ENCODE measurements around the gene FFAR1.

Gene FFAR1

DNA sequence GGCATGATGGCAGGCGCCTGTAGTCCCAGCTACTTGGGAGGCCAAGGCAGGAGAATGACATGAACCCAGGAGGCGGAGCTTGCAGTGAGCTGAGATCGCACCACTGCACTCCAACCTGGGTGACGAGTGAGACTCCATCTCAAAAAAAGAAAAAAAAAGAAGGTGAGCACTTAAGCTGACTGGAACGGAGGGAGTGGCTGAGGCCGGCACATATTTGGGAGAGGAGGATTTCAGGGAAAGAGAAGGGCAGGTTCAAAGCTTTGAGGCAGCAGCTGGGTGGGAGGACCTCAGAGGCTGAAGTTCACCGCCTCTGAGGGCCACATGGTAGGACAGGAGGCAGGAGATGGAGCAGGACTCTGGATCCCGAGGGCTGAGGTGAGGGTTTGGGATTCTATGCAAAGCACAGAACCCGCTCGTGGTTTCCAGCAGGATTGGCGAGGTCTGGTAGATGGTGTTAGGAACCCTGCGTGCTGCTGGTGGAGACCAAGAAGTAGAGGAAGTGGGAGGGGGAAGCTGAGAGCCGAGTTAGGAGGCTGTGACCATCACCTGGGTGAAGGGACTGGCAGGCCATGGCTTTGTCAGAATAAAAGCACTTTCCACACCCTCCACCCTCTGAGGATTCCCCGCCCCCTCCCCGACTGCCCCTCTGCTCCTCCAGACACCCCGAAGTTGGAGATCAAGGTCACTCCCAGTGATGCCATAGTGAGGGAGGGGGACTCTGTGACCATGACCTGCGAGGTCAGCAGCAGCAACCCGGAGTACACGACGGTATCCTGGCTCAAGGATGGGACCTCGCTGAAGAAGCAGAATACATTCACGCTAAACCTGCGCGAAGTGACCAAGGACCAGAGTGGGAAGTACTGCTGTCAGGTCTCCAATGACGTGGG lies 10.4 kb upstream of the FFAR1 start:
- no peak for DNase-seq (ENCODE audit: low read depth, low spot score)
- ChIA-PET POLR2A (no interaction called here), CTCF (interaction anchor here (0.9 to 1.0 kb wide), 2 partner anchors 16 to 158 kb away, joined by 3 to 4 read pairs; no protein-coding TSS in a partner anchor)
- TF ChIP-seq, protein P1, sequence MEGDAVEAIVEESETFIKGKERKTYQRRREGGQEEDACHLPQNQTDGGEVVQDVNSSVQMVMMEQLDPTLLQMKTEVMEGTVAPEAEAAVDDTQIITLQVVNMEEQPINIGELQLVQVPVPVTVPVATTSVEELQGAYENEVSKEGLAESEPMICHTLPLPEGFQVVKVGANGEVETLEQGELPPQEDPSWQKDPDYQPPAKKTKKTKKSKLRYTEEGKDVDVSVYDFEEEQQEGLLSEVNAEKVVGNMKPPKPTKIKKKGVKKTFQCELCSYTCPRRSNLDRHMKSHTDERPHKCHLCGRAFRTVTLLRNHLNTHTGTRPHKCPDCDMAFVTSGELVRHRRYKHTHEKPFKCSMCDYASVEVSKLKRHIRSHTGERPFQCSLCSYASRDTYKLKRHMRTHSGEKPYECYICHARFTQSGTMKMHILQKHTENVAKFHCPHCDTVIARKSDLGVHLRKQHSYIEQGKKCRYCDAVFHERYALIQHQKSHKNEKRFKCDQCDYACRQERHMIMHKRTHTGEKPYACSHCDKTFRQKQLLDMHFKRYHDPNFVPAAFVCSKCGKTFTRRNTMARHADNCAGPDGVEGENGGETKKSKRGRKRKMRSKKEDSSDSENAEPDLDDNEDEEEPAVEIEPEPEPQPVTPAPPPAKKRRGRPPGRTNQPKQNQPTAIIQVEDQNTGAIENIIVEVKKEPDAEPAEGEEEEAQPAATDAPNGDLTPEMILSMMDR (IDR thresholded peaks at IDR 0.05; ENCODE audit: insufficient read depth, low read length, missing control alignments), result no peak
- H3K4me3 ChIP-seq (ENCODE audit: low read depth, low read length), result no peak overlapping the region

DNA sequence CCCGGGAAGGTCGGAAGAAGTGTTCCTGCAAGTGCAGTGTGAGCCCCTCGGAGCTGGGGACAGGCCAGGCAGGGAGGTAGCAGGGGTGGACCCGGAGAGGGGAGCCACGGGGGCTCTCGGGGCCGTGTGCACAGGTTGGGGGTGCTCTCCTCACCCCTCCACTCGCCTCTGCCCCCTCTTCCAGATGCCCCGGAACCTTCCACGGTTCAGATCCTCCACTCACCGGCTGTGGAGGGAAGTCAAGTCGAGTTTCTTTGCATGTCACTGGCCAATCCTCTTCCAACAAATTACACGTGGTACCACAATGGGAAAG lies 9.8 kb upstream of the FFAR1 start:
- TF ChIP-seq, protein P1 (IDR thresholded peaks at IDR 0.05; ENCODE audit: insufficient read depth, low read length, missing control alignments), result no peak
- ChIA-PET CTCF (interaction anchor here (0.9 to 1.0 kb wide), 2 partner anchors 15 to 157 kb away, joined by 3 to 4 read pairs; no protein-coding TSS in a partner anchor), POLR2A (no interaction called here)
- DNase-seq (ENCODE audit: low read depth, low spot score), result no peak
- H3K4me3 ChIP-seq (ENCODE audit: low read depth, low read length), result no peak overlapping the region

DNA sequence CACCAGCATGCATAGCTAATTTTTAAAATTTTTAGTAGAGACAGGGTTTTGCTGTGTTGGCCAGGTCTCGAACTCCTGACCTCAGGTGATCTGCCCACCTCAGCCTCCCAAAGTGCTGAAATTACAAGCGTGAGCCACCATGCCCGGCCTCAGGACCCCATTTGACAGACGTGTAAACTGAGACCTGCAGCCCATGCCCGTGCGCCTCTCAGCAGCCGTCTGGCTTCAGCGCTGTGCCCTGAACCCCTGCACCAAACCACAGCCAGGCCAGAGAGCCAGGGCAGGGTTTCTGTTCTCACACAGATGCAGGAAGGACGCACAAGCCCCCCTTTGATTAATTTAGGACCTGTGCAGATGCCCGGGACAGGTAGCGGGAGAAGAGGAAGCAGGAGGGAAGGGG lies 7.3 kb upstream of the FFAR1 start:
- H3K4me3 ChIP-seq (ENCODE audit: low read depth, low read length), result no peak overlapping the region
- DNase-seq (ENCODE audit: low read depth, low spot score), result no peak
- CTCF ChIA-PET, result no interaction called here
- POLR2A ChIA-PET, result no interaction called here
- TF ChIP-seq, protein P1 (IDR thresholded peaks at IDR 0.05; ENCODE audit: insufficient read depth, low read length, missing control alignments), result no peak

DNA sequence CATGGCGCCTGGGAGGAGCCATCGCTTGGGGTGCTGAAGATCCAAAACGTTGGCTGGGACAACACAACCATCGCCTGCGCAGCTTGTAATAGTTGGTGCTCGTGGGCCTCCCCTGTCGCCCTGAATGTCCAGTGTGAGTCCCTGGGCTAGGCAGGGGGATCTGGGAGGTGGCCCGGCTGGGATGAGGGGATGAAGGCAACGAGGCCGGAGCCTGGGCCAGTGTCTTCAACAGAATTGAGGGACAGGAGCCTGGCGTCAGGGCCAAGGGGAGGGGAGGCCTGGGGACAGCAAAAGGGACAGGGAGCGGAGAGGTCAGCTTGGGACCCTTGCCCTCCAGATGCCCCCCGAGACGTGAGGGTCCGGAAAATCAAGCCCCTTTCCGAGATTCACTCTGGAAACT lies 6.7 kb upstream of the FFAR1 start:
- TF ChIP-seq, protein P1 (IDR thresholded peaks at IDR 0.05; ENCODE audit: insufficient read depth, low read length, missing control alignments), result no peak
- no peak for DNase-seq (ENCODE audit: low read depth, low spot score)
- POLR2A ChIA-PET, result no interaction called here
- no peak overlapping the region for H3K4me3 ChIP-seq (ENCODE audit: low read depth, low read length)
- CTCF ChIA-PET, result no interaction called here

DNA sequence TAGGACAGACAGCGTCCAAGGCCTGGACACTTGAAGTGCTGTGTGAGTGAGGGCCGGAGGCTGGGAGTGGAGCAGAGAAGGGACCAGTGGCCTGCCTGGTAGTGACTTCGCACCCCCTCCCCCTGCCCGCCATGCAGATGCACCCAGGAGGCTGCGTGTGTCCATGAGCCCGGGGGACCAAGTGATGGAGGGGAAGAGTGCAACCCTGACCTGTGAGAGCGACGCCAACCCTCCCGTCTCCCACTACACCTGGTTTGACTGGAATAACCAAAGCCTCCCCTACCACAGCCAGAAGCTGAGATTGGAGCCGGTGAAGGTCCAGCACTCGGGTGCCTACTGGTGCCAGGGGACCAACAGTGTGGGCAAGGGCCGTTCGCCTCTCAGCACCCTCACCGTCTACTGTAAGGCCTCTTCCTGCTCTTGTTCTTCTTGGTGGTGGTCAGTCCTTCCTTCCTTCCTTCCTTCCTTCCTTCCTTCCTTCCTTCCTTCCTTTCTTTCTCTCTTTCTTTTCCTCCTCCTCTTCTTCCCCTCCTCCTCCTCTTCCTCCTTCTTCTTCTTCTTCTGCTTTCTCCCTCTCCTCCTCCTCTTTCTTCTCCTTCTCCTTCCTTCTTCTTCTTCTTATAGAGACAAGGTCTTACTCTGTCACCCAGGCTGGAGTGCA lies 6.0 kb upstream of the FFAR1 start:
- POLR2A ChIA-PET, result no interaction called here
- TF ChIP-seq, protein P1 (IDR thresholded peaks at IDR 0.05; ENCODE audit: insufficient read depth, low read length, missing control alignments), result no peak
- H3K4me3 ChIP-seq (ENCODE audit: low read depth, low read length), result no peak overlapping the region
- CTCF ChIA-PET, result no interaction called here
- DNase-seq (ENCODE audit: low read depth, low spot score), result no peak

DNA sequence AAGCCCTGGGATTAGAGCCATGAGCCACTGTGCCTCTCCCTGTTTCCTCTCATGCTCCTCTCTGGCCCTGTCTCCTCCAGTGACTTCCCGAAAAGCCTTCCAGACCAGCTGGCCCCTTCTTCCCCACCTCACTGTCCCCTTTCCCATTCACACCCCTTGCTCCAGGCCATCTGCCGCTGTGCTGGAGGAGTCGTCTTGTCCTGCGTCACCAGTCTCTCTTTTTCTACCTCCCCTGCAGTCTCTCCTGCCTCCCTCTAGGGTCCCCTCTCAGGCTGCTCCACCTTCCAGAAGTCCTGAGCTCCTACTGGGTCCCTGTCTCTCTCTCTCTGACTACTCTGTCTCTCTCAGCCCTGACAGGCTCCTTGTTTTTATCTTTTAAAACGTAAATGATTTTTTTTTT lies 5.3 kb upstream of the FFAR1 start:
- no peak for DNase-seq (ENCODE audit: low read depth, low spot score)

More for the DNA sequence above, 5.3 kb upstream of the FFAR1 start:
- ChIA-PET CTCF (interaction anchor here (0.6 to 1.0 kb wide), 2 partner anchors 9 to 10 kb away, joined by 3 read pairs; no protein-coding TSS in a partner anchor), POLR2A (no interaction called here)
- no peak overlapping the region for H3K4me3 ChIP-seq (ENCODE audit: low read depth, low read length)
- TF ChIP-seq, protein P1 (IDR thresholded peaks at IDR 0.05; ENCODE audit: insufficient read depth, low read length, missing control alignments), result no peak
